ENCODE results near the gene PLSCR3.

- TF ChIP-seq, protein P1, sequence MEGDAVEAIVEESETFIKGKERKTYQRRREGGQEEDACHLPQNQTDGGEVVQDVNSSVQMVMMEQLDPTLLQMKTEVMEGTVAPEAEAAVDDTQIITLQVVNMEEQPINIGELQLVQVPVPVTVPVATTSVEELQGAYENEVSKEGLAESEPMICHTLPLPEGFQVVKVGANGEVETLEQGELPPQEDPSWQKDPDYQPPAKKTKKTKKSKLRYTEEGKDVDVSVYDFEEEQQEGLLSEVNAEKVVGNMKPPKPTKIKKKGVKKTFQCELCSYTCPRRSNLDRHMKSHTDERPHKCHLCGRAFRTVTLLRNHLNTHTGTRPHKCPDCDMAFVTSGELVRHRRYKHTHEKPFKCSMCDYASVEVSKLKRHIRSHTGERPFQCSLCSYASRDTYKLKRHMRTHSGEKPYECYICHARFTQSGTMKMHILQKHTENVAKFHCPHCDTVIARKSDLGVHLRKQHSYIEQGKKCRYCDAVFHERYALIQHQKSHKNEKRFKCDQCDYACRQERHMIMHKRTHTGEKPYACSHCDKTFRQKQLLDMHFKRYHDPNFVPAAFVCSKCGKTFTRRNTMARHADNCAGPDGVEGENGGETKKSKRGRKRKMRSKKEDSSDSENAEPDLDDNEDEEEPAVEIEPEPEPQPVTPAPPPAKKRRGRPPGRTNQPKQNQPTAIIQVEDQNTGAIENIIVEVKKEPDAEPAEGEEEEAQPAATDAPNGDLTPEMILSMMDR (IDR thresholded peaks at IDR 0.05), result no peak
- no peak for TF ChIP-seq POLR2A (IDR thresholded peaks at IDR 0.05)
Measured at GRCh38 chr17:7440834-7441195, 46.5 kb upstream of the PLSCR3 start.

Measured in uterus (tissue), 2 donors.